ENCODE measurements around the gene RAB3IL1.

RAB3IL1 gene

DNA sequence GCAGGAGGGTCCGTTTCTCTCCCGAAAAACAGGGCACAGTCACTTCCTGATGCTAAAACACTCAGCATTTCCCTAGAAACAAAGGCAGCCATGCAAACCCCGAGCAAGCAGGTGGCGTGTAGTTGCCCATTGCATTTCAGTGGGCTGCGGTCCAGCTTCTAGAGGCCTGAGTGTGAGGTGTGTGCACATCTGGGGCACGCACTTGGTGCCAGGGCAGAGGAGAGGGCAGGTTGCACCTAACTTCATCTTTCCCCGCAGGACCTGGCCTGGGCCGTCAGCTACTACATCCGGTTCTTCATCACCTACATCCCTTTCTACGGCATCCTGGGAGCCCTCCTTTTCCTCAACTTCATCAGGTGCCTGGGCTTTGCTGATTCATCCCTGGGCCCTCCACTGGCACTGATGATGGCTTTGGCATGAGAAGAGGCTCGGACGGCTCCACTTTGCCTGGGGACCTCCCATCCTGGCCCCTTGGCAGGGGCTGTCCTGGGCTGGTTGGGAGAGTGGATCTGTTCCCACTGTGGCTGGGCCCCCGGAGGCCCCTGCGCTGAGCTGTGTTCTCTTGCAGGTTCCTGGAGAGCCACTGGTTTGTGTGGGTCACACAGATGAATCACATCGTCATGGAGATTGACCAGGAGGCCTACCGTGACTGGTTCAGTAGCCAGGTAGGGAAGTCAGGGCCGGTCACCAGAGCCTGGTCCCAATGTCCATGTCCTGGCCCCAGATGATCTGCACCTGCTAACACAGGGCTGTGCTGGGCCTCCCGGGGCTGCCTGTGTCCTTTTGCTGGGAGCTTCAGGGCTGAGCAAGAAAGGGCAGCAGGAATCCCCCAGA lies 54.4 kb downstream of the RAB3IL1 start:
- no peak for DNase-seq

DNA sequence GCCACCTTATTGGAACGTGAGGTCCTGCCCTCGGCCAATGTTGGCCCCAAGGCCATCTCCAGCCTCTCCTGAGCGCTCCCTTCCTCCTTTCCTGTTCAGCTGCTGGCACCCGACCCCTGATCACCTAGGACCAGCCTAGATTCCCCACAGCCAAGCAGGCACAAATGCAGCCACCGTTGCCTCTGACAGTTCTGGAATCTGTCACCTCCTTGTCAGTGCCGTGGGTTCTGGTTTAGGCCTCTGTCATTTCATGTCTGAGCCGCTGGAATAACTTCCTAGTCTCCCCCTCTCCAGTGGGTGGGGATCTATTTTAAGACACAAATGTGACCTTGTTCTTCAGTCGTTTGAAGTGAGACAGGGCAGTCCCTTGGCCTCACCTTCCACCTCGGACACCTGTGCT lies 55.7 kb downstream of the RAB3IL1 start:
- DNase-seq: no peak

DNA sequence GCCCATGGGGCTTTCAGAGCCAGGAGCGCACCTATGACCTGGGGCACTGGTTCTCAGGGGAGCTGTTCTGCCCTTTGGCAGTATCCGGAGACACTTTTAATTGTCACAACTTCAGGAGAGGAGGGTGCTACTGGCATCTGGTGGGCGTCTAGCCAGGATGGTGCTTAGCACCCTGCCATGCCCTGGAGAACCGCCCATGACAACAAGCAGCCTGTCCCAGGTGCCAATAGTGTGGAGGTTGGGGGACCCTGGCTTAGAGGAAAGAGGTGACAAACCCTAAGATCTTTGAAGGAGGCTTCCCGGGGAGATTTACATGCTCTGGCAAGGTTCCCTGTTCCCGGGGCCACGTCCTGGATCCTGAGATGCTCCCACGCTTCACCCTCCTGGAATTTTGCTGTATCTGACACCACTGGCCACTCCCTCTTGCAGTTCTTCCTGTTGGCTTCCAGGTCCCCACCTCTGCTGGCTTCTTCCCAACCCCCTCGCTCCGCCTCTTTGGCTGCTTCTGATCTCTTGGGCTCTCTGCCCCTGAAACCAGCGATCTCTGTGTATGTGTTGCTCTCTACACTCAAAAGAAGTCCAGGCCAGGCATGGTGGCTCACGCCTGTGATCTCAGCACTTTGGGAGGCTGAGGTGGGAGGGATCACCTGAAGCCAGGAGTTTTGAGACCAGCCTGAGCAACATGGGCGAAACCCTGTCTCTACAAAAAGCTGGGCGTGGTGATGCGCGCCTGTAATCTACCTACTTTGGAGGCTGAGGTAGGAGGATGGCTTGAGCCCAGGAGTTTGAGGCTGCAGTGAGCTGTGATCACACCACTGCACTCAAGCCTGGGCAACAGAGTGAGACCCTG lies 57.1 kb downstream of the RAB3IL1 start:
- no peak for DNase-seq

DNA sequence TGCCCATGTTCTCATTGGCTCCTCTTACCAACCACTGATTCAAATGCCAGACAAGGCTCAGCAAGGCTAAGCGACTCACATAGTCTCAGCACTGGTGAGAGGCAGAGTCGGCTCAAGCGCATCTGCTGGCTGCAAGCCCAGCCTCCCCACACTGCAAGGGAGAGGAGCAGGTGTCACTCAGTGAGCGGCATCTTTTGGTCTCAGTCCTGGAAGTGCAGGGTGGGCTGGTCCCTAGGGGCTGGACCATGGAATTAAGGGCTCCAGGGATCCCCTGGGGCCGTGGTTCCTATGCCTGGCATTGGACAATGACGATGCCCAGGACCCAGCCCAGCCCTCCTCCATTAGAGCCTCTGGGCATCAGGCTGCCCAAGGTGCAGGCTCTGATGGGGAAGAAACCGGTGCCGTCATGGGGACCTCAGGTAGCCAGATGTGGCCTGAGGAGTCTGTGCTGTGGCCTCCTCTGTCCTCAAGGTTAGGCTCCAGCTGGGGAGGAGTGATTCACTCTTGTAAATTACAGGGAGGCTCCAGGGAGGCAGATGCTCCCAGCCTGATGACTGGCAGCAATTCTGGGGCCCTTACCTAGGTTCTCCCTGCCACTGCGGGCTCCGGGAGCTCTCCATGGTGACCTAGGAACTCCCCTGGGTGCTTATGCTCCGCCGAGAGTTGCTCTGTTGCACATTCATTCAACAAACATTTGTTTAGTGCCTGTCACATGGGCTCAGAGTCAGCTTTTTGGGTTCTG lies 61.3 kb downstream of the RAB3IL1 start:
- DNase-seq: no peak

DNA sequence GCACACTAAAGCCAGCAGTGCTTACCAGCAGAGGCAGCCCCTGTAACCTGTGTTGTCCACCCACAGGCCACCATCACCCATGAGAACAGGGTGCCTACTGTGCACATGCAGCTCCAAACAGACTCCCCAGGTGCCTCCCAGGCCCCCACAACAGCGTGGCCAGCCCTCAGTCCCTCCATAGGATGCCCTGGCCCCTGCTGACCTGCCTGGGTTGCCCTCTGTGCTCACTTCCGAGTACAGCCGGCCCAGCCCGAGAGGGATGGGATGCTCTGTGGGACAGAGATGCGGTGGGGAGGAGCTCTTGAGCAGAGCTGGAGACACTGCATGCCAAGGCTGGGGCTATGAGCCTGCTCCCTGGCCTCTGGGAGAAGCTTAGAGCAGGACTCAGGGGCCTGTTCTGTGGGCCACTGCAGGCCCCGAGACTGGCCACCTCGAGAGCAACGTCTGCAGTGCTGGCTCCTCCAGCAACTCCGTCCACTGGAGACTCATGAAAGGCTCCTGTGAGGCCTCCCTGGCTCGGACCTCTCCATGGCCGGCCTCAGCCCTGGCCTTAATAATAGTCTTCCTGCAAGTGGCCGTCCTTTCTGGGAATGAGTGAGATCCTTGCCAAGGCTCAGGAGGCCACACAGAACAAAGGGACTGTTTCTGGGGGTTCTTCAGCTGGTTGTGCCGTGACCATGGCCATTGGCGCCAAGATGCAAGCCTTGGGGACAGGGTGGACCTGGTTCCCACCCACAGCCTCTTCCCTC lies 62.2 kb downstream of the RAB3IL1 start:
- DNase-seq: no peak

GRCh38 chr11:61854206-61854895 lies 63.0 kb downstream of the RAB3IL1 start:
- DNase-seq: no peak

DNA sequence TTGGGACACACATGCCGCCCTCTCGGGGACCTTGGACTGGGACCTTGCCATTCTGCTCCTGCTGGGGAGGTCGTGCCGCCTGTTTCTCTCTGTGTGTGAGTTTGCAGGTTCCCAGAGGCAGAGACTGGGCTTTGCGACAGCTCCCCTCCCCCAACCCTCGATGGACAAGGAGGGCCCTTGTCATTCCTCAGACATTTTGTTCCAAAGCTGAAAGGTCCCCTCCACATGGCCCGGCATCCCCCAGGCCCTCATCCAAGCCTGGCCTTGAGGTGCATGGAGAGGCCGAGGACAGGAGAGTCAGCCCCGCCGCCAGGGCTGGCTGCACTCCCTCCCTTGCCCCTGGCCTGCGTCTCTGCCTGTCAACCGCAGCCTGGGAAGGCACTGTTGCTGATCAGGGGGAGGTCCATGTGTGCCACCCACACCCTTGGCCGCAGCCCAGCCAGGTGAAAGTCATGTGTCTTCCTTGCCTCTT lies 63.6 kb downstream of the RAB3IL1 start:
- DNase-seq: no peak

DNA sequence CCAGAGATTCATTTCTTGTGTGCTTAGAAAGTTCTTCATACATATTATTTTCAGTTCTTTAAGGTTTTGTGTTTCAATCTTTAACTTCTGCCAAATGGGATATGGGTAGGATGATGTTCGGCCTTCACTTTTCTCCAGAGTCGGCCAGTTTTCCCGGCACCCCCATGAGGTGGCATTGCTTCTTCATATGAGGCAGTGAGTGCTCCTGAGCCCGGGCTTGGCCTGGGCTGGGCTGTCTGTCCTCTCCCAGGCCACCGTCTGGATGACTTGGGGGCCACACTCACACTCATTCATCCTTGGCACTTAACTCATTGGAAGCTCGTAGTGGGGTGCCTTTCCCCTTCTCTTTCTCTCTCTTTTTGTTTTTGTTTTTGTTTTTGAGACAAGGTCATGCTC lies 65.5 kb downstream of the RAB3IL1 start:
- DNase-seq: no peak

GRCh38 chr11:61851113-61851899 lies 66.1 kb downstream of the RAB3IL1 start:
- DNase-seq: no peak

DNA sequence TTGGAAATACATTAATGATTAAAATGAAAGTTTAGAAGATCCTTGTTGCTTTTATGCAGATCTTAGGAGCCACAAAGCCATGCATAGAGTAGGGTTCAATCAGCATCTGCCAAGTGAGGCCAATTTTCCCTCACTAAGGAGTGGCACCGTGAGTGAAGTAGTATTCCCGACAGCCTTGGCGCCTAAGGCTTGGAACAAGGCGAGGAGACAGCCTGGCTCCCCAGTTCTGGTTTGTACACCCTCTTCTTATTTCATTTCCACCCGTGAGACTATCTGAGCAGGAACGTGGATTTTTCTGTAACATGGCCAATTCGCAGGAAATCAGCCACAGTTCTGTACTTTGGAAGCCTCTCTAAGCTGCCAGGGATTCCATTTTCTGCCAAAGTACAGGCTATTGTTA lies 66.7 kb downstream of the RAB3IL1 start:
- no peak for DNase-seq

DNA sequence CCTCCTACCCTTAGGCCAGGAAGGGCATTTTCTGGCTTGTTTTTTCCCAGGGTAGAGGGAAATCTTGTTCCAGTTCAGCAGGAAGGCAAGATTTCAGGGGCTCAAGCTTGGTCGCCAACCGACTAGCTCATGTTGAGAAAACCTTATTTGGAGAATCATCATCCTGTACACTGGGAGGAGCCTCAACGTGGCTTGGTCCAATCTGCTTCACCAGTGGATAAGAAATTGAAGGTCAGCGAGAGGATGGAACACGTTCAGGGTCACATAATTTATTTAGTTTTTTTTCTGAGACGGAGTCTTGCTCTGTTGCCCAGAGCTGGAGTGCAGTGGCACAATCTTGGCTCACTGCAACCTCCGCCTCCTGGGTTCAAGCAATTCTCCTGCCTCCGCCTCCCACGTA lies 68.7 kb downstream of the RAB3IL1 start:
- DNase-seq: no peak

GRCh38 chr11:61847914-61848581 lies 69.3 kb downstream of the RAB3IL1 start:
- DNase-seq: no peak
